Cardiac fibroblast (primary cell): ENCODE measurements around the gene CYSTM1.
A peak's percentile ranks its signal among the peaks of the same experiment; 100 is the strongest.

Experiments used
- DNase-seq, 2 donors: peaks; one replicate each; pipeline versions ENCODE4 v3.0.0 to v3.0.0-alpha.2; 2010; ENCODE audit warnings: low read depth in 2 of 2
- H3K4me3 ChIP-seq, 2 donors: replicated peaks in 1 of 2; 1 replicate in 1 of 2; 2 replicates in 1 of 2; pipeline ENCODE4 v1.5.1; 2011; ENCODE audit warnings: low read depth in 2 of 2, low read length in 2 of 2, mild to moderate bottlenecking in 2 of 2, moderate library complexity in 1 of 2
- CTCF ChIP-seq: IDR thresholded peaks from one replicate; pipeline ENCODE4 v1.5.1; 2011; ENCODE audit warnings: low read depth, mild to moderate bottlenecking, low read length, inconsistent platforms

CYSTM1 gene

DNA sequence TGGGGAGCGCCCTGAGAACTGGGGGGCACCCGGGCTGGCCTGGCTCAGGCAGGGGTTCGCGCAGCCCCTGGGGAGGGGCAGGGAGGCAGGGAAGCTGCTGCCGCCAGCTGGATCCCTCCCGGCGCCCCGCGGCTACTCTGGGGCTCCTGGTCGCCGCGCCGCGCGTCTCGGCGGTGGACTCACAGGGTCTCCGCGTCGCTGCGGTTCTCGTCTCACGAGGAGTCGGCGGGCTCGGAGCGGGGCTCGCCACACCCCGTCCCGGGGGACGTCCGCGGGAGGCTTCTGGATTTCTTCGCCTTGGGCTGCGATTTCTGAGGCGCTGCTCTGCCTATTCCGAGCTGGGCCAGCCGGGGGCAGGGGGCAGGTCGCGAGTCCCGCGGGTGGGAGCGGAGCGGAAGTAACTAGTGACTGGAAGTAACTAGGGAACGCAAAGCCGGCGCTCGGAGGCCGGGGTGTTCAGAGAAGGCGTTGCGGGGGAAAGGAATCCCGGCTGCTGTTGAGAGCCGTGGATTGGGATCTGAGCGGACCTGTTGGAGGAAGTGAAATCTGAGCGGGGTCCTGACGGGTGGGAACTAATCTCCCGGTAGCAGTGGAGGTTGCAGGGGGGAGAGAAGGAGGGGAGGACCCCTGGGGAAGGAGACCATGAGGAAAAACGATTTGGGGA lies 511 bp downstream of the CYSTM1 start:
- peak; percentile 39 for TF ChIP-seq CTCF
- DNase-seq = peak; percentile 68 to 76

DNA sequence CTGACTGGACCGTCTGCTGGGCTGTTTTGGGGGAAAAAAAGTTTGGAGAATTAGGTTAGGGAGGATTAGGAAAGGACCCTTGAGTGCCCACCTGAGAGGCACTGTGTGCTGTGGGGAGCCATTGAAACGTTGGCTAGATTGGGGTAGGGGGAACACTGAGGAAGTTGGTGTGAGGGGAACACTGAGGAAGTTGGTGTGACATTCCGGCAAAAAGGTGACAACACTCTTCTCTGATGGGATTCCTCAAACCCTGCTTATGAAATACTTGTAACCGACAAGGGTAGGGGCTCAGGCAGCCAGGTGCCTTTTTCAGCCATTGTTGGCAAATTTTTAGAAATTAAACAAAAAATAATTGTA lies 1.0 kb downstream of the CYSTM1 start:
- no peak for TF ChIP-seq CTCF
- H3K4me3 ChIP-seq = peak overlapping the region; percentile 80 to 91
- no peak for DNase-seq

More for the DNA sequence above, 511 bp downstream of the CYSTM1 start:
- H3K4me3 ChIP-seq = peak overlapping the region; percentile 80 to 91

DNA sequence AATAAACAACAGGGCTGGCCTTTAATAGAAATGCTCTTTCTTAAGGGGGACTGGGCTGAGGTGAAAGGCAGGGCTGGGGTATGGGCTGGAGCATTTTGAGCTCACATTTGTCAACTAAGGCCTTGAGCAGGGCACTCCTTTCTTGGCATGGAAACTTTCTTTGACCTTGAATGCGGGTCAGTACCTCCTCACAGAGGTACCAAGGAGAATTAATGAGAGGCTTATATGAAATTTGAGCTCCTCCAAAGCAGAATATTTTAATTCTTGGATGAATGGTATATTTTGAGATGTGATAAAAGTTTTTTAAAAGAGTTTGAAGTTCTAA lies 3.1 kb downstream of the CYSTM1 start:
- H3K4me3 ChIP-seq = no peak overlapping the region
- no peak for TF ChIP-seq CTCF
- DNase-seq = no peak

DNA sequence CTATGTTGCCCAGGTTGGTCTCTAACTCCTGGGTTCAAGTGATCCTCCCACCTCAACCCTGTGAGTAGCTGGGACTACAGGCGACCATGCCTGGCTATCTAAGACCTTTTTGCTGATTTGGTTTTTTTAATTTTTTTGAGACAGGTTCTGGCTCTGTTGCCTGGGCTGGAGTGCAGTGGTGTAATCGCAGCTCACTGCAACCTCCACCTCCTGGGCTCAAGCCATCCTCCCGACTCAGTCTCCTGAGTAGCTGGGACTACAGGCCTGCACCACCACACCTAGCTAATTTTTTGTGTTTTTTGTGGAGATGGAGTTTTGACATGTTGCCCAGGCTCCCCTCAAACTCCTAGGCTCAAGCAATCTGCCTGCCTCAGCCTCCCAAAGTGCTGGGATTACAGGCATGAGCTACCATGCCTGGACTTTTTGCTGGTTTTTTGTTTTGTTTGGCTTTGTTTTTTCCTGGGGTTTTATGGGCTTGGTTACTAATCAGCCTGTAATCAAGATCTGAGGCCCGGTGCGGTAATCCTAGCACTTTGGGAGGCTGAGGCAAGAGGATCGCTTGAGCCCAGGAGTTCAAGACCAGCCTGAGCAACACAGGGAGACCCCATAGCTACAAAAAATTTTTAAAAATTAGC lies 3.6 kb downstream of the CYSTM1 start:
- no peak for TF ChIP-seq CTCF
- H3K4me3 ChIP-seq = no peak overlapping the region
- DNase-seq = no peak

GRCh38 chr5:140181002-140181483 lies 6.1 kb downstream of the CYSTM1 start:
- TF ChIP-seq CTCF = no peak
- no peak for DNase-seq
- no peak overlapping the region for H3K4me3 ChIP-seq

GRCh38 chr5:140181525-140181924 lies 6.5 kb downstream of the CYSTM1 start:
- no peak for DNase-seq
- no peak for TF ChIP-seq CTCF
- no peak overlapping the region for H3K4me3 ChIP-seq
